GM12878 (cell line): ENCODE data around the gene MSH6. TPM values are rescaled to one million over a fixed set of nuclear protein-coding genes. Genes with fewer than 3 reads are reported as not detected.

Source experiments
- ATAC-seq: fragments of 200-7000 bp; cut with Tn5 transposase; 3 replicates; pipeline ENCODE4 v1.9.1; 2020; ENCODE audit warnings: mild to moderate bottlenecking, moderate library complexity
- BruUV-seq: library from RNA; stranded (reverse); fragments of 400-500 nt; replicated peaks from 2 replicates; lab custom pipeline; 2021; lab: Mats Ljungman, UMichigan
- CTCF ChIA-PET: fragments of 300-600 bp; sonication (Branson Sonifier 250); formaldehyde crosslinking; extraction: SDS; loops from one replicate; lab custom pipeline; 2021; ENCODE audit warnings: inconsistent platforms; lab: Yijun Ruan, JAX
- POLR2A ChIA-PET: fragments of 350-600 bp; formaldehyde crosslinking; extraction: SDS; loops from one replicate; lab custom pipeline; 2021; ENCODE audit warnings: inconsistent platforms; lab: Charles Lee
- RAD21 ChIA-PET: fragments of 300-600 bp; sonication (Branson Sonifier 250); formaldehyde crosslinking; loops from one replicate; lab custom pipeline; 2023; ENCODE audit warnings: antibody characterized with exemption; ENCODE audit not compliant: unreplicated experiment; lab: Charles Lee
- SMC1A ChIA-PET: fragments of 300-600 bp; sonication (Branson Sonifier 250); formaldehyde crosslinking; loops from one replicate; lab custom pipeline; 2023; ENCODE audit not compliant: unreplicated experiment, uncharacterized antibody; lab: Charles Lee
- DNase-seq: peaks from one replicate; pipeline ENCODE4 v3.0.0-alpha.2; 2011; ENCODE audit warnings: low read depth, low spot score
- FAIRE-seq: peaks from 3 replicates; lab custom pipeline; 2011; peaks lifted over from hg19 to GRCh38; lab: Jason Lieb, UNC
- H2AFZ ChIP-seq: 2 replicates; pipeline ENCODE4 v1.6.0; 2011; ENCODE audit warnings: low read depth, low read length, control low read depth; ENCODE audit not compliant: control insufficient read depth
- H3K27ac ChIP-seq: 2 replicates; pipeline ENCODE4 v1.5.1; 2011; ENCODE audit warnings: control low read depth; ENCODE audit not compliant: control insufficient read depth, insufficient read depth
- H3K27me3 ChIP-seq, 2 experiments: replicated peaks in 1 of 2; 2 replicates each; pipeline versions ENCODE4 v1.6.0 to v1.6.1; 2011; ENCODE audit warnings: low read length in 1 of 2; ENCODE audit not compliant: control insufficient read depth in 2 of 2, insufficient read depth in 2 of 2
- H3K36me3 ChIP-seq, 2 experiments: 2 replicates each; pipeline ENCODE4 v1.5.1; 2011; ENCODE audit warnings: low read length in 1 of 2; ENCODE audit not compliant: control insufficient read depth in 2 of 2, insufficient read depth in 2 of 2
- H3K4me1 ChIP-seq: 2 replicates; pipeline ENCODE4 v1.6.1; 2011; ENCODE audit warnings: mild to moderate bottlenecking, low read length, moderate library complexity, mixed read lengths; ENCODE audit not compliant: control insufficient read depth, insufficient read depth
- H3K4me2 ChIP-seq: 2 replicates; pipeline ENCODE4 v1.6.0; 2011; ENCODE audit warnings: control low read depth; ENCODE audit not compliant: control insufficient read depth, insufficient read depth
- H3K4me3 ChIP-seq: fragments of 200-600 bp; sonication (generic); 2 replicates; pipeline ENCODE4 v1.5.1; 2016
- H3K79me2 ChIP-seq: 2 replicates; pipeline ENCODE4 v1.6.0; 2011; ENCODE audit warnings: low read length; ENCODE audit not compliant: control insufficient read depth, insufficient read depth
- H3K9ac ChIP-seq: 2 replicates; pipeline ENCODE4 v1.8.0; 2011; ENCODE audit warnings: low read length, control low read depth, mixed read lengths; ENCODE audit not compliant: control insufficient read depth, insufficient read depth
- H3K9me3 ChIP-seq: replicated peaks from 3 replicates; pipeline ENCODE4 v1.5.1; 2011; ENCODE audit warnings: mild to moderate bottlenecking, low read length; ENCODE audit not compliant: control insufficient read depth, insufficient read depth
- H4K20me1 ChIP-seq: 2 replicates; pipeline ENCODE4 v1.6.0; 2011; ENCODE audit not compliant: control insufficient read depth, insufficient read depth
- ASH2L ChIP-seq: fragments of 300-600, 200-600 bp; sonication (generic); IDR thresholded peaks from 2 replicates; pipeline ENCODE4 v1.6.1; 2017; ENCODE audit warnings: low read depth, mild to moderate bottlenecking, borderline replicate concordance
- HDAC6 ChIP-seq: fragments of 200-600 bp; sonication (generic); IDR thresholded peaks from one replicate; pipeline ENCODE4 v1.8.0; 2017; ENCODE audit warnings: antibody characterized with exemption; ENCODE audit not compliant: unreplicated experiment
- IKZF2 ChIP-seq, 2 experiments: fragments of 450-650 bp; IDR thresholded peaks; 2 replicates each; pipeline ENCODE4 v1.6.1; 2017; ENCODE audit warnings: mild to moderate bottlenecking in 2 of 2, moderate library complexity in 2 of 2
- SMARCA5 ChIP-seq: fragments of 450-650 bp; IDR thresholded peaks from 2 replicates; pipeline ENCODE4 v1.6.1; 2017; ENCODE audit warnings: mild to moderate bottlenecking
- ZSCAN29 ChIP-seq: fragments of 450-650 bp; IDR thresholded peaks from 2 replicates; pipeline ENCODE4 v1.6.1; 2017; ENCODE audit warnings: mild to moderate bottlenecking, moderate library complexity
- WGBS: methylation state at CpG from one replicate; pipeline ENCODE4 v1.1.6; 2016; ENCODE audit warnings: low lambda C conversion rate; ENCODE audit not compliant: insufficient replicate concordance, insufficient coverage; ENCODE audit errors: missing lambda C conversion rate; 5-methylcytosine and 5-hydroxymethylcytosine counted together
- in situ Hi-C: fragments of 300-500 bp; cut with MboI; formaldehyde crosslinking; loops from 9 replicates; pipeline ENCODE4 v1.14.3; 2018; ENCODE audit warnings: mixed read lengths
- intact Hi-C: fragments of 100-400 bp; cut with micrococcal nuclease; formaldehyde crosslinking; loops from one replicate; pipeline ENCODE4 v1.14.2; 2022; ENCODE audit not compliant: unreplicated experiment
- polyA plus RNA-seq, 11 experiments: library from polyadenylated mRNA; depleted of rRNA in 4 of 11; unstranded in 6 of 11; stranded (reverse) in 5 of 11; fragments of >200 nt; fragmentation: Nextera tagmentation in 4 of 11; fragmentation: Illumina TruSeq in 1 of 11; extraction: Ambion mirVana in 4 of 11; extraction: Trizol in 1 of 11; gene quantifications; 1 replicate in 1 of 11; 2 replicates in 10 of 11; pipeline versions ENCODE4 v1.2.1 to v1.2.3, GENCODE V29; 2011 to 2016; ENCODE audit warnings: inconsistent platforms in 2 of 11, missing spikeins in 2 of 11, low read depth in 1 of 11
- total RNA-seq, 4 experiments: library from RNA; depleted of rRNA in 3 of 4; stranded (reverse); fragments of >200 nt in 3 of 4; fragmentation: Illumina TruSeq in 1 of 4; extraction: Trizol in 1 of 4; gene quantifications; 2 replicates each; pipeline versions ENCODE4 v1.2.1 to v1.2.3, GENCODE V29; 2013 to 2021
- TF ChIP-seq, protein P1 (sequence below): IDR thresholded peaks from 2 replicates; pipeline ENCODE4 v1.6.1; 2012; ENCODE audit warnings: low read depth, low read length, improper control_type of control experiment

The MSH6 gene
- total and polyA plus RNA-seq, 10 of the 15 experiments (the other 5 are each of a cell fraction or from before 2014, with no cell fraction given): 12.4 to 108 (median 67.4) TPM

DNA sequence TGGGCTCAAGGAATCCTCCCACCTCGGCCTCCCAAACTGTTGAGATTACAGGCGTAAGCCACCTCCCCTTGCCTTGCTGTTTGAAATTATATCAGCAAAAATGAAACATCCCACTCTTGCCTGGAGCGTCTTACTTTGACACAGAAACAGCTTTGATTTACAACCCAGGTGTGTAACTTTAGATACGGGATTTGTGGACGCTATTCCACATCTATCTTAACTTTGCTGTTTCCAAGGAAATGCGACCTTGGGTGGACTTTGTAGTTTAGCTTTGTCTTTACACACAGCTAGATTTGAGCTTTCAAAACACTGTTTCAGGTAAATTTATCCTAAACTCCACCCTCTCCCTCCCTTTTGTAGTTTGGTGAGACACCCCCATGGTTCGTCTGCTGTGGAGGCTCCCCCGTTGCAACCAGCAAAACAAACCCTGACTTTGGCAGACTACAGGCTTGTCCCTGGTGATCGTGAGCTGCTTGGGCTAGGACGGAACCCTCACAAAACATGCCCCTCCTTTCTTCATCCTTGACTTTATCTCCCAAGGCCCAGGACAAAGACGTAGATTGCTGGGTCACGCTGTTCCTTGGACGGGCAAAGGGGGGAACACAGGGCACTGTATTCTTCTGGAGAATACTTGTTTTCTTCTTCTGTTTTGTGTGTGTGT lies 5.5 kb upstream of the MSH6 start:
- ChIA-PET RAD21 (interaction anchor here (1.6 kb wide), 1 partner anchor 10 kb away, joined by 4 read pairs; no protein-coding TSS in a partner anchor), CTCF (interaction anchor here (2.1 to 2.8 kb wide), 2 partner anchors 10 to 328 kb away, joined by 6 to 18 read pairs; no protein-coding TSS in a partner anchor), POLR2A (no interaction called here), SMC1A (interaction anchor here (0.9 kb wide), 1 partner anchor 81 kb away, joined by 3 read pairs; no protein-coding TSS in a partner anchor)
- Histone ChIP-seq H3K4me2 (no peak overlapping the region), H3K27me3 (no peaks in the 10 kb centered on the region), H2AFZ (no peak overlapping the region), H3K27ac (no peak overlapping the region), H4K20me1 (no peaks in the 10 kb centered on the region), H3K36me3 (no peaks in the 10 kb centered on the region), H3K79me2 (no peaks in the 10 kb centered on the region), H3K9me3 (no peaks in the 10 kb centered on the region), H3K4me1 (no peaks in the 10 kb centered on the region), H3K4me3 (no peak overlapping the region), H3K9ac (no peak overlapping the region)
- ATAC-seq: no peak
- 74% methylated on average over 13 of the region's 13 CpGs for WGBS
- TF ChIP-seq HDAC6: no peak
- TF ChIP-seq IKZF2 (IDR thresholded peaks at IDR 0.05): no peak
- TF ChIP-seq, protein P1, sequence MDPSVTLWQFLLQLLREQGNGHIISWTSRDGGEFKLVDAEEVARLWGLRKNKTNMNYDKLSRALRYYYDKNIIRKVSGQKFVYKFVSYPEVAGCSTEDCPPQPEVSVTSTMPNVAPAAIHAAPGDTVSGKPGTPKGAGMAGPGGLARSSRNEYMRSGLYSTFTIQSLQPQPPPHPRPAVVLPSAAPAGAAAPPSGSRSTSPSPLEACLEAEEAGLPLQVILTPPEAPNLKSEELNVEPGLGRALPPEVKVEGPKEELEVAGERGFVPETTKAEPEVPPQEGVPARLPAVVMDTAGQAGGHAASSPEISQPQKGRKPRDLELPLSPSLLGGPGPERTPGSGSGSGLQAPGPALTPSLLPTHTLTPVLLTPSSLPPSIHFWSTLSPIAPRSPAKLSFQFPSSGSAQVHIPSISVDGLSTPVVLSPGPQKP: no peak
- no peak for TF ChIP-seq SMARCA5
- TF ChIP-seq ZSCAN29: no peak
- TF ChIP-seq ASH2L: no peak
- no TSS peak for BruUV-seq
- DNase-seq: no peak
- no peak for FAIRE-seq
- in situ Hi-C loops: no loop called here
- intact Hi-C loops: no loop called here
